Tongue (tissue), 2 donors: Measurements from ENCODE around the gene DMD. TPM values are rescaled to one million over a fixed set of nuclear protein-coding genes. Genes with fewer than 3 reads are reported as not detected.
A peak's percentile ranks its signal among the peaks of the same experiment; 100 is the strongest.

Source experiments
- DNase-seq: peaks from one replicate; pipeline ENCODE4 v3.0.0-alpha.2; 2015
- total RNA-seq: library from RNA; depleted of rRNA; stranded (reverse); fragments of >200 nt; gene quantifications from one replicate; pipeline ENCODE4 v1.2.3, GENCODE V29; 2014

The DMD gene
- total RNA-seq, 1 donor from 2014 or later = 304 TPM

DNA sequence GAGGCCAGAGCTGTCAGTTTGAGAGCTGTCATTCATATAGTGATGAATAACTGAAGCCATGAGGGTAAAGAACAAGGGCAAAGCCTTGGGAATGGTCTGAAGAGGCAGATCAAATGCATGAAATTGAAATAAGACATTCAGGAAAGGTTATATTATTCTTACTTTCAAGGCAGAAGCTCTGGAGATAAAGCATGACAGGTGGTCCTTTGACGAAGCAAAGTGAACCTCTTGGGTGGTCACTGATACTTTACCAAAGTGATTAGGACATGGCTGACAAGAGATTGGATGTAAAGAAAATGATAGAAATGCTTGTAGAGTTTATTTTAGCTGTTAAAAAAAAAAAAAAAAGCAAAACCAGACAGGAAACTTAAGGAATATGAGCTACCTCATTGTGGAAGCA, 1505.5 kb downstream of the DMD start:
- DNase-seq = no peak

DNA sequence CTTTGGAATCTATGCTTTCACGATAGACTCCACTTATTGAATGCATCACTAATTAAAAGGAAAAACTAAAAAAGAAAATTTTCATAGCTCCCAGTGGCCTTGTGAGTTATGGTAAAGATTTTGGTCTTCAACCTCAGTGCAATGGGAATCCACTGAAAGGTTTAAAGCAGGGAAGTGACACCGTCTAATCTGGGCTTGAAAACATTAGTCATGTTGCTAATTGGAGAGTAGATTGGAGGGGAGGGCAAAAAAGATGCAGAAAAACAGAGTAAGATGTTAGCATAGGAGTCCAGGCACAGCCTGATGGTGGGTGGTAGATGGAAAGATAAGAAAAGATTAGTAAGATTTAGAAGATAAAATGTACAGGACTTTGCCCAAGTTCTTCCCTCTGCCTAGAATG, 1506.4 kb downstream of the DMD start:
- no peak for DNase-seq

DNA sequence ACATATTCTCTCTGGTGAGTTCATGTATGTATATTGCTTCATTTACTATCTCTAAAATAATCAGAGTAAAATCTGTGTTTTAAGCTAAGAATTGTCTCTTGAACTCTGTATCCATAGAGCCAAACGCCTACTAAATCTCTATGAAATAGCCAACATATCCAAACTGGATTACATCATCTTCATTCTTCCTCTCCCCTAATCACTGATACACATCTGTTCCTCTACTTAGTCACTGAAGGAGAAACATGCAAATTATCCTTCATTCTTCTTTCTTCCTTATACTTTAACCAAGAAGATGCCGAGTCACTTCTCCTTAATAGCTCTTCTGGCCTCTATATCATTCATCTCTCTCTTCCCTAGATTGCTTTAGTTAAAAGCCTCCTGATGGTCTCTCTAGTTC, 1509.1 kb downstream of the DMD start:
- DNase-seq = no peak

DNA sequence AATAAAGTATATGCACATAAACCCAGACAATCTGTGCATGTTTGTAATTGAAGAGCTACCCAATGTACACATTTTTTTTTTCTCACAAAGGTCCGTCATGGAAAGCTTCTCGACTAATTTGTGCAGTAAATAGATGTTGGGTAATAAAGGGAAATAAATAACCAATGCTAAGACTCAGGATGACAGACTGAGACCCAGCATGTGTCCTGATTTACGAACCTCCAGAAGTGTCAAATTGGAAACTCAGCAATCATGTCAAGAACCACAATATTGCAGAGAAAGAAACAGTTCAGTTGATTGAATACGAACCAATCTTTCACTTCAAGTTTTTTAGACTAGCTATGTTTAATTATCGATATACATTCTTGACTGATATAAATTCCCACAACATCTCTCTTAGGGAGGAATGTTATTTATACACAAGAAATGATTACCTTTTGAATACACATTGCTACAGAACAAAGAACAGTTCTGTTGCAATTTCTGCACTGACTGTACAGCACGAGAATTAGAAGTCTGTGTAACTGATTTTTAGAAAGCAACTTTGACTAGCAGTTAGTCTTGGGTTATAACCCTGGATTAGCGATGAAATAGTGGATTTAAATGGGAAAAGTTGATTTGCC, 1513.9 kb downstream of the DMD start:
- no peak for DNase-seq

DNA sequence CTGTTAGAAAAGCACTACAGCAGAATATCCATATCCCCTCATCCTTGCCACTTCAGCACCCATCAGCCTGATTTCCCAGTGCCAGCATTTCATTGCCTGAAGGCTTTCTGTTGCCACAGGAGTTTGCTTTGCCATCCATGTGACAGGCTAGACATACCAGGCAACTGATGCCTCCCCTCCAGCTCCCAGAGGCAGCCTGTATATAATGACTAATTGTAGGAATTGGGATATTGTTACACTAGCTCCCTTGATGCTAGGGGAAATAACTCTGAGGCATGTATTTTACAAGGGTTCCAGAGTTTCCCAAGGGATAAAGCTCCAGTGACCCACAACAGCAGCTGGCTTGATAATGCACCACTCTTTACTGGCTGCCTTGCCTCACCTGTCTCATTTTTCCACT, 1531.5 kb downstream of the DMD start:
- no peak for DNase-seq

DNA sequence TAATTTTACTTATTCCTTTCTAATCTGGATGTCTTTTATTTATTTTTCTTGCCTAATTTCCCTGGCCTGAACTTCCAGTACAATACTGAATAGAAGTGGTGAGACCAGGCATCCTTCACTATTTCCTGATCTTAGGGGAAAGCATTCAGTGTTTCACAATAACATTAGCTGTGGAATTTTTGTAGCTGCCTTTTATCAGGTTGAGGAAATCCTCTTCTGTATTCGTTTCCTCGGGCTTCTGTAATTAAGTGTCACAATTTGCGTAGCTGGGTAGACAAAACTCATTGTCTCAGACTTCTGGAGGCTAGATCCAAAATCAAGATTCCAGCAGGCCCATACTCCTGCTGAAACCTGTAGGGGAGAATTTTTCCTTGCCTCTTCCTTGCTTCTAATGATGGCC, 1541.1 kb downstream of the DMD start:
- no peak for DNase-seq

DNA sequence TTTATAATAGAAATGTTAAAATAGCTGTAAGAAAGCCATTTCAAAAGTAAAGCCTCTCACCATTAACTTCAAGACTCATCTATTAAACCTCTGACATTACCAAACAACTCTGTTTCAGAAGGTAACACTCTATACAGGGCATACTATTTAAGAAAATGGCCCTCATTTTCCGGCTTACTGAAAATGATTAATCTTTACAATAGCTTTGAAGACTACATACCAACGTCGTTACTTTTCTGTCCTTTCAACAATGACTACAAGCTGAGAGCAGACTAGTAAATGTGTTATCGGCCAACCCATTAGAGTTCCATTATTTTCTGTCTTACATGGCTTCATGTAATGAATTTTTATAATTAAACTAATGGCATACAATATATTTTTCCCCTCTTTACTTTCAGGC, 1545.9 kb downstream of the DMD start:
- no peak for DNase-seq

DNA sequence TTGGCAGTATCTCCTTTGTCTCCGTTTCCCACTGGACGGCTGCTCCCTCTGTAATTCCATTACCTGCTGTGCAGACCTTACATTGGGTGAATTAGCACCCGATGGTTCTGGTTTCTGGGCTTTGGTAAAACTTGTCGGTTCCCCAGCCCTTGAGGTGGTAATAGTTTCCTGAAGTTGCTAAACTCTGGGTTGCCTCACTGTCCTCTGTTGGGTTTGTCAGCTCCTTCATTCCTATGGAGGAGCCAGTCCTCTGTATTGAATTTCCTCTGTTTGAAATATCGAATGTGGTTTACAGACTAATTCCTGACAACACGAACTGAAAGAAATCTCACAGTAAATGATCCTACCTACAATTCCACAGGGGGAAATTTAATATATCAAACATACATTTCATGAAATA, 1548.2 kb downstream of the DMD start:
- no peak for DNase-seq

DNA sequence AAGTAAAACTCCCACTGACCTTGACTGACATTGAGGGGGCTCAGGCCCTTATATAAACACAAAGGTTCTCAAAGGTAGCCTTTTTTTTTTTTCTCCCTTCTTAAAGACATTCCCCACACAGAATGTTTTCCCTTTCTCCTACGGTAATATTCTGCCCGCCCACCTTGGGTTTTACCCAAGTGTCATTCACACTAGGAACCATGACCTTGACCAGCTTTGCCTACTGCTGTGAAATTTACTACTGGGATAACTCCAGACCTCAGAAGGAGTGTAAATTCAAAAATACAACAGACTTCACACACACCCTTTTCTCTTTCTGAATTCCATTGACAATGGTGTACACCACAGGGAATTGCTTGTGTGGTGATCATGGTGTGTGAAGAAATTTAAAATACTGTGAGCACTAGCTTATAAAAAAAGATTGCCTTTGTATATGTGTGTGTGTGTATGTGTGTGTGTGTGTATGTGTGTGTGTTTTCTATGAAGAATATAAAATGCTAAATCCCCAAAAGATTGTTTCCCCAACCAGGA, 1550.0 kb downstream of the DMD start:
- DNase-seq = no peak

DNA sequence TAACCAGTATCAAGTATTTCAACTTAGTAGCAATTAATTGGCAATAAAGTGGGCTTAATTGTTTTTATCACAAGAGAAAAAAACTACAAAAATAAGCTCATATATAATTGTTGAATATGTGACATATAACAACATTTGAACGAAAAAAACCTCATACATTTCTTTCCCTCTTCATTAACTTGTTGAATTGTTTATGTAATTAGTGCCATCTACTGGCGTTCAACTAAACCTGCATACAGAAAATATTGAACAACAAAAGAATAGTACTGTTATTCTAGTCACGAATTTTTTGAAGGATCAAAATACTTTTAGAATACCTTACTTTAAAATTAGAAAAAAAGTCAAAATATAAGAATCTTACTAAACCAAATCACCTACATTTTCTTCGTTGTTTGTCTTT, 1553.0 kb downstream of the DMD start:
- peak; percentile 32 for DNase-seq

DNA sequence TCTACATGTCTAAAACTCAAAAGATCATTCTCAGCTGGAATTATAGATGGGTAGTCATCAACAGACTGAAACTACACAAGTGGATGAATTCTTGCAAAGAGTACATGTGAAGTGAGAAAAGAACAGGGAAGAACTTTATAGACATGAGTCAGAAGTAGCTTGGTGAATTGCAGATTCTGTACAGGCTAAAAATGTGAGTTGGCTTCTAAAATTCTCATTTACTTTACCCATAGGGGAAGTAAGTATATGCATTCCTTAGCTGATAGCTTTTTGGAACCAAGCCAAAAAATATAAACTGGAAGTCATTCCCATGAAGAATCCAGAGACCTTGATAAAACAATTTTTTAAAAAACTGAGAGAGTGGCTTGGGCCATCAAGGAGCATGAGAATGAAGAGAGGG, 1555.3 kb downstream of the DMD start:
- DNase-seq = no peak

DNA sequence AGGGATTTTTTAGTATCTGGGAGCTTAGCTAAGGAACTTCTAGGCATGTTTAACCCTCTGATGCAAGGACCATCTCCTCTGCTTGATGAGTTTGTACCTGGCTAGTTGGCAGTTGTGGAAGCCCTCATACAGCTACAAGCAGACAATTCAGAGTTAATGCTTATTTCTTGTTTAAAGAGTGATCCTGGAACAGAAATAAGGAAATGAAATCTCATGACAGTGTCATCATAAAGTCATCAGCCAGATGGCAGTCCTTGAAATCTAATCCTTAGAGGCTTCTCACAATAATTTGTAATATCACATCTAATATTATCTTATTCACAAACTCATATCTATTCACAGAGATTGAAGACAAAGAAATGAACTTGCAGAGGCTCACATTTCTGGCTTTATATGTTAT, 1557.9 kb downstream of the DMD start:
- DNase-seq = no peak

DNA sequence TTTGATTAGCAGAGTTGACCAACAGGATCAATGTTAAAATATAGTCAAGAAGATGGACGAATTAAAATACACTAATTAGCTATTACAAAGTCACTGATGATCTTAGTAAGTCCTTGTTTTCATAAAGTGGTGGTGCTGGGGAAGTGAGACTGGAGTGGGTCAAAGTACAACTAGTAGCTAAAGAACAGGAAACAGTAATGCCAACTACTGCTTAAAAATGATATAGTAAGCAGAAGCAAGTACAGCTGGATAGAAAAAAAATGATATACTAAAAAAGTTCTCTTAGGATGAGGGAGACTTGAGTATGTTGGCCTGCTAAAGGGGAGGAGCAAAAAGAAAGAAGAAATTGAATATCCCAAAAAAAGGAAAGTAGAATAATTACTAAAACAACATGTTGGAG, 1558.7 kb downstream of the DMD start:
- DNase-seq = no peak

DNA sequence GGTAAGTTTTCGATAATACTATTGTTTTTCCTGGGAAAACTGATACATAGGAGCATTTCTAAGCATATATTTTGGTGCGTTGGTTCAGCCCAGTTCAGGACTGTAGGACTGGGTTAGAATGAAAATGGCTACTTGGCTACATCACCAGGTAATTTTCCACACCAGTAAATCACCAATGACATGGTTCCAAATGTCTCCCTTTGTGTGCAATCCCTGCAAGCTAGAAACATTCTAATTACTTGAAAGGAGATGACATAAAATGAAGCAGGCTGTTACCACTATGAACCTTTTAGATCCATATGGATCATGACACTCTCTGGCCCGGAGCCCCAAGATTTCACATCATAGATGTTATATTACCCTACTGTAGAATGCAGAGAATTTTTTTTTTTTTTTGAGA, 1562.1 kb downstream of the DMD start:
- DNase-seq = peak; percentile 46

DNA sequence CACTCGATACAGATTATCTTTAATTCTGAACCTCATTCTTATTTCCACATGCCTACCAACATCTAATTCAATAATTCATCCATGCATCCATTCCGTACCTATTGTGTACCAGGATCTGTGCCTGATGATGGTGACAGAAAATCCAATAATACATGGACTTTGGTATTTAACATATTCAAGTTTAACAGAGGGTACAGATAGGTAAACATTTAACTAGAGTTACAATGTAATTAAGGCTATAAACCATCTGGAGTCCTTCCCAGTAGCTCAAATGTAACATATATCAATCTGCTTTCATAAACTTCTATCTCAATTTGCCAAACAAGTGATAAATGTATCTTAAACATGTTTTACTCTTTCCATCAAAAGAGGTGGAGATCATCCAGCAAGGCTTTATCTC, 1578.0 kb downstream of the DMD start:
- no peak for DNase-seq

DNA sequence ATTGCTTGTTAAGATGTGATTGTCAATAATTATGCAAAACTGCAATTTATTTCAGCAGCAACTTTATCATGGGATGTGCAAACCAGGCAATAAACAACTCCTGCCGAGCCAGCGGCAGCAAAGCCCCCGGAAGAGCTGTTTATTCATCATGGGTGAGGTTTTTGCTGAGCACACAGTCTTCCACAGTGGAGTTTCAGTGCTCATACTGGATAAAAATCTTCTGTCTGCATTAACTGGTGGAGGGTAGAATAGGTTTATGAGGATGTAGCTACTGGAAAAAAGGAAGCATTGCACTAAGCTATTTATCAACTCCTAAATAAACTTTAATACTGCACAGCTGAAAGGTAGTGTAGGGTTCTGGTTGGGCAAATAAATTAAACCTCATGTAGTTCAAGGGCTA, 1582.2 kb downstream of the DMD start:
- no peak for DNase-seq

DNA sequence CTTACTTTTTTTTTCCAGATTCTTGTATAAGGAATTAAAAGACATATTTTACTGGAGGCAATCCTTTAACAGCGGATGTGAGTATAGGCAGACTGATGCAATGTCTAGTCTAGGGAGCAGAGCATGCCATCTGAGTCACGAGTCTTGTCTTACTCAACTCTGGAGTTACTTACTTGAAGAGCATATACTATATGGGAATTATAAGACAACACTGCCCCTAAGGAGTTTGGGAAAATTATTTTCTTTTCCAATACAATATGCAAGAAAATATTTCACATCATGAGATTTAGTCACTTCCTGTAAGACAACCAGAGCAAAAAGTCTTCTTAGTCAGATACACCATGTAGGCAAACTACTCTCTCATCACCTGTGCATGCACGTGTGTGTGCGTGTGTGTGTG, 1602.2 kb downstream of the DMD start:
- no peak for DNase-seq

DNA sequence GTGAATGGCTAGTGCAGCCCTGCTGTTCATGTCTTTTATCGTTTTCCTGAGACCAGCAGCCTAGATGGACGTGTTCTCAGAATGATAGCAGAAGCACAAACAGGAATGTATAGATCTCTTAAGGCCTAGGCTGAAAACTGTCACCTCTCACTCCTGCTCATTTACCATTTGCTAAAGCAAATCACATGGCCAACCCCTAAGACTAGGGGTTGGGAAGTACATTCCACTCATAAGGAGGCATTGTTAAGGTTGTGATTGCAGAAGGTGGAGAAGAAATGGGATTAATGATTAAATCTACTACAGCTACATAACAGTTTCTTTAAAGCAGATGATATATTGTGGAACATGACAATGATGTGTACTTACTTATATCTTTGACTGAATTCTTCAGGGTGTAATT, 1602.7 kb downstream of the DMD start:
- DNase-seq = no peak

DNA sequence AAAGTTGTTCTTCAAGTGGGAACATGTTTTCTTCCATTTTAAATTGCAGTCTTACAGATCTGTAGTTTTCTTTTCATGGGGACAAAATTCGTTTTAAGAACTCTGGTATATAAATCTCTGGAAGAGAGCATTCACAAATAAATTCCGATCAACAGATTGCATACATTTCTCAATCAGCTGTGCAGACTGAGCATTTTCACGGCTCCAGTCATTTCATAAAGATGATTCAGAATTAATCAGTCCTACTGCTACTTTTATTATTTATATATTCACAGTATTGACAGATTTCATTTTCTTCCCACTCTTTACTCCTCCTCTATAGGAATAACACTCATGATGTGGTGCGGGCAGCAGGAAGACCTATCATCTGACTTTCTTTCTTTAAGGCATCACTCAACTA, 1604.6 kb downstream of the DMD start:
- no peak for DNase-seq

DNA sequence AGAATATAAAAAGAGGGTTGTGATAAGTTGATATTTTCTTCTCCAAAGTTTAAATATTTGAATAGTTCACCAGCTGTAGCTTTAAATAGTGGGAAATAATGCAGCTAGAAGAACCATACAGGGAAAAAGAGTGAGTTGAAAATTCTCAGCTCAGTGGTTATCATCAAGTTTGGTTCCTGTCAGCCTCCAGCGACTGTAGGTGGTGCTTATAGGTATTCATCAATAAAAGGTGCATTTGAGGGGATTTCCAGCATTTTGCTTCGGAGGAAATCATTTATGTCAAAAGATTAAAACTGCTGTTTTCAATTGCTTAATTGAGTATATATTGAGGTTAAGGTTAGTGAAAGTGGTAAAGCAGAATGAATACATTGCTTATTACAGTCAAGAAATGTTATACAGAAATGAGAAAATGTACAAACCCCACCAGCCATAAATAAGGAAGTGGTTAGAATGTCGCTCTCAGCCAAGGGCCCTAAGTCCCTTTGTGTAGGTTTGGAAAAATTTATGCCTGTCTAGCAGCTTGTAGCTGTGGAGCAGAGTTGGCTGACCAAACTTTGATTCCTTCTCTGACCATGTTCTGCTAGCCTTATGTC, 1606.6 kb downstream of the DMD start:
- no peak for DNase-seq

DNA sequence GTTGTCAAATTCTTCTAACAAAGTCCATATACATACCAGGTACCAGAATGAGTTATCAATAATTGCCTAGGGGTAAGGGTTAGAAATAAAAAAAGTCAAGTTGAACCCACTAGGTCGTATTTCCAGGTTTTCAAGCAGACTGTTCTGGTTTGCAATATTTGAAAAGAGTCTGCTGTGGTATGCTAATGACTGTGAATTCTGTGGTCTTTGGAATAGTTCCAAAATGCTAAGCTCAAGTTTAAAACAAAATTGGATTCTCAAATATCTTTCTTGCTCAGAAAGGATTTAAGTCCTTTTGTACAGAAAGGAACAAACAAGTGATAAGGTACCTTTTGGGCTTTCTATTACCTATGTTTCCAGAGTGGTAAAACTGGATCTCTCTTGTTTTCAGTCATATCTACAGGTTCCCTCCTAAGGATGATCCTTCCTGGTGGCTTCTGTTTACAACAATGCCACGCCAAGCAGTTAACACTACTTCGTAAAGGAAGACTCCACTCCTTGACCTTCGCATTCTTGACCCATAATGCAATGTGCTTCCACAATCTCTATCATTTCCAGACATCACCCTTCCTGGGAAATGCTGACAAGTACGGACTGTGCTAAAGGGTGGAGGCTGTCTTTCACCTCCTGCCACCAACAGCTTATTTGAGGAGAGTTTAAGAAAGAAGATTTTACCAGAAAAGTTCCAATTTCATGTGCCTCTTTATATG, 1607.8 kb downstream of the DMD start:
- DNase-seq = peak; percentile 8

DNA sequence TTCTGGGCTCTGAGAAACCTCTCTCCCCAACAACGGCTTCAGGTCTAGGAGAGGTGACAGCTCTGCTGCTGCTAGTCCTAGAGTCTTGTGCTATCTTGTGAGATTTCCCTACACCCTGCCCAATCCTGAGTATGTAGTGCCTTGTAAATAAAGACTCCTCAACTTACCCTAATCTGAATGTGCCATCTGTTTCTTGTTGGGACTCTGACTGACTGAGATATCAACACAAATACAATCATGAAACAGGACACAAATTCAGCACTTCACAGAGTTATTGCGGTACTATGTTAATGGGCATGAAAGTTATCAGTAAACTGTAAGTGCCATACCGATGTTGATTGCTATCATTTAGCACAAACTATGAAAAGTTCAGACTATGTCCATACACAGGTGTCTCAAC, 1610.5 kb downstream of the DMD start:
- DNase-seq = no peak

DNA sequence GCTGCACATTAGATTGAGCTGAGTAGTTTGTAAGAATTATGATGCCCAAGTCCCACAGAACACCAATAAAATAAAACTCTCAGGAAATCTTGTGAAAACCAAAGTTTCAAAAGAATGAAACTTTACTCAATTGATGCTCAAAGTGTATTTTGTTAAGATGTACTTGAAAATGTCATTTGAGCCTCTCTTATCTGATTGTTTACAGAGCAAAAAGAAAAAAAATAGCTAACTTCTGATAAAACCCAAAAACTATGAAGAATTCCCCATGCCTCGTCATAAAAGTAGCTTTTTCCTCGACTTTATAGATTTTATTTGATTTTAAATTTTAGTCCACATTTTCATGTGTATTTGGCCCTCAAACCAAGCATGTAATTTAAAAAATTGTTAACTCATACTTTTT, 1618.0 kb downstream of the DMD start:
- DNase-seq = no peak

DNA sequence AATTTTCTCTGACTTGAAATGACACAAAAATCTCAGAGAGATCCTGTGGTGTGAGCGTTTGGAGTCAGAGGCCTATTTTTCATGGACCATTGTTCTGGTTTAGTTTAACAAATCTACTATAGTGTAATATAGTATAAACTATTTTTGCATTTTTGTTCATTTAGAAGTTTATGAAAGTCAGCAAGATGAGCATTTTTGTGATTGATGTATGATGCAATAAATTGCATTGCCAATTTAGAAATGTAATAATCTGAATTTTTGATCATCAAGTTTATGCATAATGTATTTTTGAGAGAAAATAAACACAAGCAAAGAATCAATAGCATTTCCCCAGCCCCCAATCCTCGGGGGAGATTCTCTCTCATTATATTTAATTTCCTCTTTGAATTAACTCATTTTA, 1620.0 kb downstream of the DMD start:
- DNase-seq = no peak
